ENCODE measurements around the gene SURF6. TPM values are rescaled to one million over a fixed set of nuclear protein-coding genes. Genes with fewer than 3 reads are reported as not detected.

The SURF6 gene
- total RNA-seq, 1 experiment from 2014 or later: 16.1 TPM

GRCh38 chr9:133305731-133306130 lies 30.3 kb downstream of the SURF6 start:
- ChIA-PET CTCF (no interaction called here), POLR2A (no interaction called here)
- ATAC-seq (no peak), DNase-seq (ENCODE audit: low read depth, low spot score) (no peak)
- Histone ChIP-seq H3K4me1 (ENCODE audit: control insufficient read depth, insufficient read depth, low read length) (no peaks in the 10 kb centered on the region), H3K27me3 (ENCODE audit: control insufficient read depth, insufficient read depth, low read length) (no peaks in the 10 kb centered on the region), H3K36me3 (ENCODE audit: control insufficient read depth, insufficient read depth, low read length) (no peaks in the 10 kb centered on the region), H3K4me3 (ENCODE audit: low read depth in 2 of 2, low read length in 2 of 2) (no peak overlapping the region), H3K27ac (ENCODE audit: low read length) (no peak overlapping the region), H3K9me3 (ENCODE audit: control insufficient read depth, insufficient read depth, low read depth, low read length) (no peaks in the 10 kb centered on the region)
- in situ Hi-C loops (cut with HindIII; ENCODE audit: low pct_unique_long_range_greater_than_20kb, low sequenced_read_pairs): no loop called here
- TF ChIP-seq SIN3A (IDR thresholded peaks at IDR 0.05; ENCODE audit: borderline replicate concordance, insufficient read depth, low read depth, low read length): no peak
- TF ChIP-seq CTCF (IDR thresholded peaks at IDR 0.05): no peak
- TF ChIP-seq REST (IDR thresholded peaks at IDR 0.05; ENCODE audit: insufficient read depth in 1 of 2, low read depth in 2 of 2, low read length in 1 of 2): no peak
- no peak for TF ChIP-seq TCF7L2 (IDR thresholded peaks at IDR 0.05; ENCODE audit: low read depth, low read length)
- no peak for TF ChIP-seq POLR2AphosphoS5 (IDR thresholded peaks at IDR 0.05; ENCODE audit: low read depth, low read length)
- intact Hi-C loops (cut with micrococcal nuclease; ENCODE audit: unreplicated experiment): no loop called here
- no TSS peak for BruUV-seq (replicated peaks)

- Histone ChIP-seq H3K4me1 (ENCODE audit: control insufficient read depth, insufficient read depth, low read length) (no peaks in the 10 kb centered on the region), H3K4me3 (ENCODE audit: low read depth in 2 of 2, low read length in 2 of 2) (no peak overlapping the region), H3K36me3 (ENCODE audit: control insufficient read depth, insufficient read depth, low read length) (no peaks in the 10 kb centered on the region), H3K9me3 (ENCODE audit: control insufficient read depth, insufficient read depth, low read depth, low read length) (no peaks in the 10 kb centered on the region), H3K27me3 (ENCODE audit: control insufficient read depth, insufficient read depth, low read length) (no peaks in the 10 kb centered on the region), H3K27ac (ENCODE audit: low read length) (no peak overlapping the region)
- in situ Hi-C loops (cut with HindIII; ENCODE audit: low pct_unique_long_range_greater_than_20kb, low sequenced_read_pairs): no loop called here
- intact Hi-C loops (cut with micrococcal nuclease; ENCODE audit: unreplicated experiment): no loop called here
- ChIA-PET POLR2A (no interaction called here), CTCF (no interaction called here)
- BruUV-seq (replicated peaks): no TSS peak
- DNase-seq (ENCODE audit: low read depth, low spot score) (no peak), ATAC-seq (no peak)
- TF ChIP-seq POLR2AphosphoS5 (IDR thresholded peaks at IDR 0.05; ENCODE audit: low read depth, low read length) (no peak), REST (IDR thresholded peaks at IDR 0.05; ENCODE audit: insufficient read depth in 1 of 2, low read depth in 2 of 2, low read length in 1 of 2) (no peak), SIN3A (IDR thresholded peaks at IDR 0.05; ENCODE audit: borderline replicate concordance, insufficient read depth, low read depth, low read length) (no peak), TCF7L2 (IDR thresholded peaks at IDR 0.05; ENCODE audit: low read depth, low read length) (no peak), CTCF (IDR thresholded peaks at IDR 0.05) (no peak)
These were observed 31.3 kb downstream of the SURF6 start for GRCh38 chr9:133304477-133305377.
